Endodermal cell (in vitro differentiated cells): Measurements from ENCODE around the gene MAPK10. TPM values are rescaled to one million over a fixed set of nuclear protein-coding genes. Genes with fewer than 3 reads are reported as not detected.

Experiments
- DNase-seq: peaks from one replicate; pipeline ENCODE4 v3.0.0-alpha.2; 2017
- H3K27ac ChIP-seq: 2 replicates; pipeline ENCODE4 v1.5.1; 2013; ENCODE audit warnings: mild to moderate bottlenecking, low read depth, low read length, moderate library complexity
- H3K27me3 ChIP-seq: 2 replicates; pipeline ENCODE4 v1.6.1; 2013; ENCODE audit warnings: mild to moderate bottlenecking, low read length, moderate library complexity; ENCODE audit not compliant: insufficient read depth, control insufficient read depth, poor library complexity, severe bottlenecking
- H3K36me3 ChIP-seq: 2 replicates; pipeline ENCODE4 v1.7.0; 2013; ENCODE audit warnings: mild to moderate bottlenecking, low read length, moderate library complexity; ENCODE audit not compliant: control insufficient read depth, insufficient read depth
- H3K4me1 ChIP-seq: one replicate; pipeline ENCODE4 v1.7.0; 2013; ENCODE audit warnings: low read length; ENCODE audit not compliant: control insufficient read depth, insufficient read depth
- H3K4me3 ChIP-seq: 2 replicates; pipeline ENCODE4 v1.5.1; 2013; ENCODE audit warnings: mild to moderate bottlenecking, low read length, moderate library complexity
- H3K9ac ChIP-seq: 2 replicates; pipeline ENCODE4 v1.6.1; 2013; ENCODE audit warnings: mild to moderate bottlenecking, low read length, moderate library complexity; ENCODE audit not compliant: poor library complexity, severe bottlenecking; ENCODE audit errors: extremely low read depth
- H3K9me3 ChIP-seq: 2 replicates; pipeline ENCODE4 v1.6.1; 2013; ENCODE audit warnings: mild to moderate bottlenecking, low read length, moderate library complexity; ENCODE audit not compliant: control insufficient read depth
- H3K27ac Mint-ChIP-seq: 2 replicates; pipeline ENCODE4 v1.8.0; 2020; ENCODE audit warnings: mixed read lengths
- H3K27me3 Mint-ChIP-seq: 2 replicates; pipeline ENCODE4 v1.8.0; 2021; ENCODE audit warnings: mild to moderate bottlenecking, mixed read lengths; ENCODE audit not compliant: insufficient read depth
- H3K36me3 Mint-ChIP-seq: 2 replicates; pipeline ENCODE4 v1.8.0; 2020; ENCODE audit warnings: low read depth, mixed read lengths
- H3K4me1 Mint-ChIP-seq: 2 replicates; pipeline ENCODE4 v1.8.0; 2020; ENCODE audit warnings: mixed read lengths
- H3K4me3 Mint-ChIP-seq: 2 replicates; pipeline ENCODE4 v1.8.0; 2020; ENCODE audit warnings: mild to moderate bottlenecking, moderate library complexity, mixed read lengths
- H3K9me3 Mint-ChIP-seq: 2 replicates; pipeline ENCODE4 v1.8.0; 2020; ENCODE audit warnings: mild to moderate bottlenecking, mixed read lengths
- WGBS, 2 experiments: methylation state at CpG; one replicate each; pipeline versions ENCODE4 v1.1.5 to v1.1.7; 2013; ENCODE audit warnings: missing lambda C conversion rate in 2 of 2, mixed read lengths in 1 of 2; ENCODE audit not compliant: insufficient coverage in 1 of 2, insufficient read length in 1 of 2; 5-methylcytosine and 5-hydroxymethylcytosine counted together
- total RNA-seq, 2 donors: library from RNA; stranded (reverse); fragmentation: NEBNext Ultra II Directional in 1 of 2; extraction: Animal tissue kit (Norgen Biotek cat#: 25700) in 1 of 2; gene quantifications; 2 replicates in 1 of 2; 3 replicates in 1 of 2; pipeline ENCODE4 v1.2.1, GENCODE V29; 2021
- TF ChIP-seq, protein P1 (sequence below): fragments of 200-600 bp; sonication (generic); conservative IDR thresholded peaks from 2 replicates; pipeline ENCODE4 v1.5.0; 2021; ENCODE audit warnings: antibody characterized with exemption, mild to moderate bottlenecking

MAPK10 gene
- total RNA-seq, 2 donors from 2014 or later = 45.1 to 70.2 TPM

DNA sequence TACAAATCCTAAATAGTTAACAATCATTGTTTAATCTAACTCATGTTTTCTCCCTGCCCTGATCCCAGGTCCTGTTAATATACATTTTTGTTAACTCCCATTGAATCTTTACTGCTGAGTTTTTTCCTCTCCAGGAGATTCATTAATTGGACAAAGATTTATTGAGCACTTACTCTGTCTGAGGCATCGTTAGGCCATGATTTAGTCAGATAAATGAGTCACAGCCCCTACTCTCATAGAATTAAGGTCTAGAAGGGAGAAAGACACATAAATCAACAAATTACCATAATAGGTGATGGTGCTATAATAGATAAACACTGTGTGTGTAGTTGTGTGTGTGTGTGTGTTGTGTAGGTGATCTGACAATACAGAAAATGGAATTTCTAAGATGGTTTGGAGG, 112.5 kb downstream of the MAPK10 start:
- TF ChIP-seq, protein P1, sequence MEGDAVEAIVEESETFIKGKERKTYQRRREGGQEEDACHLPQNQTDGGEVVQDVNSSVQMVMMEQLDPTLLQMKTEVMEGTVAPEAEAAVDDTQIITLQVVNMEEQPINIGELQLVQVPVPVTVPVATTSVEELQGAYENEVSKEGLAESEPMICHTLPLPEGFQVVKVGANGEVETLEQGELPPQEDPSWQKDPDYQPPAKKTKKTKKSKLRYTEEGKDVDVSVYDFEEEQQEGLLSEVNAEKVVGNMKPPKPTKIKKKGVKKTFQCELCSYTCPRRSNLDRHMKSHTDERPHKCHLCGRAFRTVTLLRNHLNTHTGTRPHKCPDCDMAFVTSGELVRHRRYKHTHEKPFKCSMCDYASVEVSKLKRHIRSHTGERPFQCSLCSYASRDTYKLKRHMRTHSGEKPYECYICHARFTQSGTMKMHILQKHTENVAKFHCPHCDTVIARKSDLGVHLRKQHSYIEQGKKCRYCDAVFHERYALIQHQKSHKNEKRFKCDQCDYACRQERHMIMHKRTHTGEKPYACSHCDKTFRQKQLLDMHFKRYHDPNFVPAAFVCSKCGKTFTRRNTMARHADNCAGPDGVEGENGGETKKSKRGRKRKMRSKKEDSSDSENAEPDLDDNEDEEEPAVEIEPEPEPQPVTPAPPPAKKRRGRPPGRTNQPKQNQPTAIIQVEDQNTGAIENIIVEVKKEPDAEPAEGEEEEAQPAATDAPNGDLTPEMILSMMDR = no peak
- no peak overlapping the region for H3K4me3 Mint-ChIP-seq
- H3K27ac Mint-ChIP-seq = no peak overlapping the region
- 64% methylated on average over 1 of the region's 1 CpG; no CpG with 5 or more reads in 1 of the 2 experiments for WGBS, 2 experiments
- Histone ChIP-seq H3K9me3 (no peaks in the 10 kb centered on the region), H3K9ac (no peak overlapping the region), H3K27me3 (no peaks in the 10 kb centered on the region), H3K27ac (no peak overlapping the region), H3K4me3 (no peak overlapping the region), H3K4me1 (no peaks in the 10 kb centered on the region), H3K36me3 (peaks cover 5% of the 10 kb centered on the region)
- peaks cover 16% of the 10 kb centered on the region for H3K36me3 Mint-ChIP-seq
- no peaks in the 10 kb centered on the region for H3K9me3 Mint-ChIP-seq
- no peaks in the 10 kb centered on the region for H3K27me3 Mint-ChIP-seq
- no peaks in the 10 kb centered on the region for H3K4me1 Mint-ChIP-seq
- no peak for DNase-seq

DNA sequence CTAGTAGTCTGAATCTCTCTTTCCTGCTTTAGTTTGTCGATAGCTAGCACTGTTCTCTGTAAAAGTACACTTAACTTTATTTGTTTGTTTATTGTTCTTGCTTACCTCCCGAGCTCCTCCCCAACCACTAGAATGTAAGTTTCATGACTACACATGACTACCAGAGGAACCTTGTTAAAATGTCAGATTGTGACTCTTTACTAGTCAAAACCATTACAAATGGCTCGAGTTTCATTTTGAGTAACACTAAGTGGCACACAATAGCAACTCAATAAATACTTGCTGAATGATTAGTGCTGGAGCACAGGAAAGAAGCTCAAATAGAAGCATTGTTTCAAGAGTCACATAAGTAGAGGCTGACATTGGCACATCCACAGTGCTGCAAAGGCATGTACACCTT, 116.1 kb downstream of the MAPK10 start:
- no peak for DNase-seq
- Mint-ChIP-seq H3K4me3 (no peak overlapping the region), H3K9me3 (peaks cover 5% of the 10 kb centered on the region), H3K27me3 (no peaks in the 10 kb centered on the region), H3K36me3 (peaks cover 29% of the 10 kb centered on the region), H3K4me1 (no peaks in the 10 kb centered on the region), H3K27ac (no peak overlapping the region)
- no peaks in the 10 kb centered on the region for H3K4me1 ChIP-seq
- no peak overlapping the region for H3K4me3 ChIP-seq
- 92 to 93% methylated on average over 2 to 3 of the region's 3 CpGs for WGBS, 2 experiments
- peaks cover 5% of the 10 kb centered on the region for H3K36me3 ChIP-seq
- H3K27me3 ChIP-seq = no peaks in the 10 kb centered on the region
- TF ChIP-seq, protein P1 = no peak
- peaks cover 5% of the 10 kb centered on the region for H3K9me3 ChIP-seq
- H3K9ac ChIP-seq = no peak overlapping the region
- no peak overlapping the region for H3K27ac ChIP-seq

DNA sequence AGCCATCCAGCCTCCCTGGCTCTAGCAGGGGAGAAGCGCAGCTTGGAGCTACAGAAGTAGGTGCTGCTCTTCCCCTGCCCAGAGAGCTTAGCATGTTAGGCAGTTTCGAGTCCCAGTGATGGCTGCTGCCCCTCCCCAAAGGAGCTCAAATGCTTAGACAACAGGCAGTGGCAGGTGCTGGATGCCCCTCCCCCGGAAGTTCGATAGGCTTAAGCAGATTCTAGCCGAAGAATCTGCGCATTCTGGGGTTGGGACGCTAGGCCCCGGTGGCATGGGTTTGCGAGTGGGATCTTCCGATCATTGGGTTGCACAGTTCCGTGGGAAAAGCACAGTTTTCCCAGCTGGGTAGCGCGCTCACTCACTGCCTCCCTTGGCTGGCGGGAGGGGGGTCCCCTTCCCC, 117.2 kb downstream of the MAPK10 start:
- Mint-ChIP-seq H3K36me3 (peaks cover 31% of the 10 kb centered on the region), H3K4me3 (no peak overlapping the region), H3K27me3 (no peaks in the 10 kb centered on the region), H3K27ac (no peak overlapping the region), H3K9me3 (peaks cover 15% of the 10 kb centered on the region), H3K4me1 (no peaks in the 10 kb centered on the region)
- no peaks in the 10 kb centered on the region for H3K27me3 ChIP-seq
- no peak for DNase-seq
- WGBS, 2 experiments = 92% methylated on average over 11 to 14 of the region's 14 CpGs
- peaks cover 5% of the 10 kb centered on the region for H3K9me3 ChIP-seq
- TF ChIP-seq, protein P1 = no peak
- H3K36me3 ChIP-seq = peaks cover 5% of the 10 kb centered on the region
- H3K4me3 ChIP-seq = no peak overlapping the region
- H3K4me1 ChIP-seq = no peaks in the 10 kb centered on the region
- no peak overlapping the region for H3K9ac ChIP-seq
- H3K27ac ChIP-seq = no peak overlapping the region
